ENCODE results near the gene DRG2.

The DRG2 gene

DNA sequence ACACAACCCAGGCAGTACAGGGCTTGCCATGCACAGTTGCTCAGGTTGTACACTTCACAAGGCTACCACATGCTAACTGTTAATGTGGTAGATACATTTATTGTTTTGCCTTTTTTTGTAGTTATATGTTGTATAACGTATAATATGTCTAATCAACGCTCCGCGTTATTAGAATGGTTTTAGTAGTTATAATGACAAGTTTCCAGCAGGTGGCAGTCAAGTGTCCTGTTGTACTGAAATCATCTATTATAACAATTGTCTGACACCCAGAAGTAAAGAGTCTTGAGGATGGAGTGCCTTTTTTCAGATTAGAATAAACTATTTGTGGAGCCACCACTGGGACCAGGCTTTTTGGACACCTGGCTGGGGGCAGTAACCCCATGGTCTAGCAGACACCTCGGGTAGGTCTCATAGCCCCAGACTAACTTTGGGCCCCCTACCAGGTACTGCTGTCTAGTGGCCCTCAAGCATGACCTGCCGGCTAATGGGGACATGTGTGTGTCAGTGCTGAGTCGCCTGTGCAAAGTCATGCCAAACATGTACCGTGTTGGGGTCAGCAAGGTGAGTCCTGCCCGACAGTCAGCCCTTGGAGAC lies 53.6 kb downstream of the DRG2 start:
- in situ Hi-C loops (cut with MboI; ENCODE audit: low sequenced_read_pairs) = no loop called here

DNA sequence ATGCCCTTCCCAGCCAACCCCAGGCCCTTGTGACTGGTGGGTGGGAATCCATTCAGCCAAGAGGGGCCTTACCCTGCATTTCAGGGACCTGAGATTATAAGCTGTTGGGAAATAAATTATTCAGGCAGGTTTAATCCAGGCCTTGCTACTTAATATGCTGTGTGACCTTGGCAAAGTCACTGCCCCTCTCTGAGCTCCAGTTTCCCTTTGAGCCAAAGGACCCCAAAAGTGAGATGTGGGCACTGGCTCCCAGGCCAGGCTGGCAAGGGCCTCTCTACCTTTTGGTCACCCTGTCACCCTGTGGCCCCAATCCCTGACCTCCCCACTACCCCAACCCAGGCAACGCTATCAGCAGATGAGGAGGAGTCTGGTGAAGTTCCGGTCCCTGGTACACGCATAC lies 54.7 kb downstream of the DRG2 start:
- in situ Hi-C loops (cut with MboI; ENCODE audit: low sequenced_read_pairs) = no loop called here

DNA sequence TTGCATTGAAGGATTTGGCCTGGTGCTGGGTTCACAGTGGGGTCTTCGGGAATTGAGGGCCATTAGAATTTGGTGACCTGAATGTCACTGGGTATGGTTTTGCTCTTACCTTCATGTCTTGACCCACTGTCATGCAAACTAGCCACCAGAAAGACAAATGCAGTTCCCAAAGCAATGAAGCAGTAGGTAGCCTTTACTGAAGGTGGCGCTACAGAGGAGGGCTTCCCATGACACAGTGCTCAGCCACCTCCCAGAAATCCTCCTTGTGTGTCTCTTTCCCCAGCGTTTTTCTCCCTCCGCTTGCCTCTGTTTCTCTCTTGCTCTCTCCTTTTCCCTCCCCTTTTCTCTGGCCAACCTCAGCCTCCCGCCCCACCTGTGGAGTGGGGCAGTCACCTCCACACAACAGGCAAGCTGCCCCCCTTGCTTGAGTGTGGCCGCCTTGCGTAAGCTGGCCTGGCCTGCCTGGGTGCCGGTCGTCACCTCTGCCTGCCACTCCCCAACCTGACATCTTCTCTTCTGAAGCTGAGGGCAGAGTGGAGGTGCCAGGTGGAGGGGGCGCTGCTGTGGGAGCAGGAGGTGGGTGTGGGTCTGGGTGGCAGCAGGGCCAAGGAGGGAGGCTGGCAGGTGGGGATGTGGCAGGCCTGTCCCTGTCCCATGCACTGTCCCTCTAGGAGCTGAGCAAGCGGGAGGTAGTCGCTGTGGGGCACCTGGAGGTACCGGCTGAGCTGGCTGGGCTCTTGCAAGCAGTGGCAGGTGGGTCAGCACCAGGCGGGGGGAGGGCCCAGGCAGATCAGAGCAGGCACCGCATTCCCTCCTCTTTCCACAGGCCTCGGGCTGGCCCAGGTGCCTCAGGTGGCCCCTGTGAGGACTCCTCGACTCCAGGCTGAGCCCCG lies 55.5 kb downstream of the DRG2 start:
- in situ Hi-C loops (cut with MboI; ENCODE audit: low sequenced_read_pairs) = no loop called here

DNA sequence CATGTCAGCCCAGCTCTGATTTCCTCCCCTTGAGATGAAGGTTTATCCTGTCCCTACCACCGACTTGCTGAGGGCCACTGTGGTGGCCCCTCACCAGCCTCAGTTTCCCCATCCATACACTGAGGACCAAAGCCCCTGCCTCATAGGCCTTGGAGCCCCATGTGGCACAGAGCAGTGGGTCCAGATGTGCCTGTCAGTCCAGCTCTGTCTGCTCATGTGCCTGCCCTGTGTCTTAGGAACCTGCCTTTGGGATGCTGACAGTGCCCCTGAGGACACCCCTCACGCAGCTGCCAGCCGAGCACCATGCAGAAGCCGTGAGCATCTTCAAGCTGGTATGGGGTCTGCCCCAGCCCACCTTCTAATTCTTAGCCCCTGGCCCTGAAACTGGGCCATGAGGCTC lies 56.5 kb downstream of the DRG2 start:
- in situ Hi-C loops (cut with MboI; ENCODE audit: low sequenced_read_pairs) = no loop called here

DNA sequence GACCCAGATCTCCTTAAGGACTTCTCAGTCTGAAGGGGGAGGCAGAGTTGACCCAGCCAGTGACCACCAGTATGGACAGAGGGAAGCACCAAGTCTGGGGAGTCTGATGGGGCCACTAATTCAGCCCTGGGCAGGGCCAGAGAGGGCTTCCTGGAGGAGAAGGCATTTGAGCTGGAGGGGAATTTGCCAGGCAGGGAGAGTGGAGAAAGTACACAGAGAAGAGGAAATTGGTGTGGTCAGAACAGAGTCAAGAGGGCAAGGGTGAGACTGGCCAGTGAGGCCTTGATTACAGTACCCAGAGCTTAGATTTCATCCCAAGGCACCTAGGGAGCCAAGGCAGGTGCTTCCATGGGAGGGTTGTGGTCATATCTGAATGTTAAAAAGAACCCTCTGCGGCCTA lies 57.1 kb downstream of the DRG2 start:
- in situ Hi-C loops (cut with MboI; ENCODE audit: low sequenced_read_pairs) = no loop called here

DNA sequence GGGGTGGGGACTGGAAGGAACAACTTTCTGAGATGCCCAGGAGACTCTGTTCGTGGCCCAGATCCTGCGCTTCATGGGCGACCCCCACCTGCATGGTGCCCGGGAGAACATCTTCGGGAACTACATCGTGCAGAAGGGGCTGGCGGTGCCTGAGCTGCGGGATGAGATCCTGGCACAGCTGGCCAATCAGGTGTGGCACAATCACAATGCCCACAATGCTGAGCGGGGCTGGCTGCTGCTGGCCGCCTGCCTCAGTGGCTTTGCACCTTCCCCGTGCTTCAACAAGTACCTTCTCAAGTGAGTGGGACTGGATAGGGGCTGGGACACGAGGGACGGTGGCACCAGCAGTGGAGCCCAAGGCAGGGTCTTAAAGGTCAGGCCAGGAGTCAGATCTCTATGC lies 58.1 kb downstream of the DRG2 start:
- in situ Hi-C loops (cut with MboI; ENCODE audit: low sequenced_read_pairs) = no loop called here

DNA sequence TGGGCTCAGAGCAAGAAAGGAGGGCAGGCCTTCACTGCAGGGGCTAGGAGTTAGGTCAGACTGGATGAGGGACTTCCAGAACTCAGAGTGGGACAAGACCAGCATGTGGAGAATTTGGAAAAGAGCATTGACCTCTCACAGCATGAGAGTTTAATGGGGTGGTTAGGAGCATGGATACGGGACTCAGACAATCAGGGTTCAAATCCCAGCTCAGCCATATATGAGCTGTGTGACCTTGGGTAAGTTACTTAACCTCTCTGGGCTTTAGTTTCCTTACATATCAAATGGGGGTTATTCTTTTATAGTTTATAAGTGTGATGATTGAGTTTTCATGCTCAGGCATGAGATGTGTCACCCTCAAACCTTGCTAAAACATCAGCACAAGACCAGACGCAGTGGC lies 58.5 kb downstream of the DRG2 start:
- in situ Hi-C loops (cut with MboI; ENCODE audit: low sequenced_read_pairs) = no loop called here

DNA sequence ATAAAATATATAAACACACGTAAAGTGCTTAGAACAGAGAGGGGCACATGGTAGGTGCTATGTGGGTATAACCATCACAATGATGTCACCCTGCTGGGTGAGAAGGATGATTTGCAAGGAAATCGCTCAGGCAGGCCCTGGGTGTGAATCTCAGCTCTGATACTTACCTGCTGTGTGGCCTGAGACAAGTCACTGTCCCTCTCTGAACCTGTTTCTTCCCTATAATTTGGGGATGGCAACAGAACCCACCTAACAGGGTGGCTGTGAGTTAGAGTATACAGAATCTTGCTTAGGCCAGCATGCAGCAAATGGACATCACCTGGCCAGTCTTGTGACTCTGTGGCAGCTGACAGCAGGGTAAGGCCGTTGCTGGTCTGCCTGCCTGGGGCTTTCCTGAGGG lies 59.2 kb downstream of the DRG2 start:
- in situ Hi-C loops (cut with MboI; ENCODE audit: low sequenced_read_pairs) = no loop called here

DNA sequence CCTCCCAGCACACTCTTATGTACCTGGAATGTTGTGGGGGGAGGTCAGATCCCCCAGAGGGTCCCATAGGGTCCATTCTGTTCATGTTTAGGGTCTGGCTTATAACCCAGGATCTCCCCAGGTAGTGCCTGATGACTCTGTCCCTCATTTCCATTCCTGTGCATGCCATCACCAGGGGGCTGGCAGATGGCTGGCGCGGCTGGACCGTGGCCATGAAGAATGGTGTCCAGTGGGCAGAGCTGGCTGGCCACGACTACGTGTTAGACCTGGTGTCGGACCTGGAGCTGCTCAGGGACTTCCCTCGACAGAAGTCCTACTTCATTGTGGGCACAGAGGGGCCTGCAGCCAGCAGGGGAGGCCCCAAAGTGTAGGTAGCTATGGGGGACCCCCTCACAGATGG lies 60.8 kb downstream of the DRG2 start:
- in situ Hi-C loops (cut with MboI; ENCODE audit: low sequenced_read_pairs) = no loop called here

DNA sequence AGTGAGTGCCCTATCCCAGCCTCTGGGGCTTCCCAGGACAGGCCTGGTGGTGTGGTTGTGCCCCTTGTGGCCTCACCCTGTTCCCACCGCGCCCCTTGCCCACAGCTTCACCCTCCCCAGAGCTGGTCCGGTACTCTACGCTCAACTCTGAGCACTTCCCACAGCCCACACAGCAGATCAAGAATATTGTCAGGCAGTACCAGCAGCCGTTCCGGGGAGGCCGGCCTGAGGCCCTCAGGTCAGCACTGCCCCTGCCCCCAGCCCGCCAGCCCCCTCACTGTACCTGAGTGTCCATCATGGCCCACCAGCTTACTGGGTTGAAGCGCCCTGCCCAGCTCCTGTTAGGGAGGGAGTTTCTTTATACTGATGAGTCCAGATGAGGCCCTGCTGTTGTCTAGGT lies 63.5 kb downstream of the DRG2 start:
- in situ Hi-C loops (cut with MboI; ENCODE audit: low sequenced_read_pairs) = no loop called here

DNA sequence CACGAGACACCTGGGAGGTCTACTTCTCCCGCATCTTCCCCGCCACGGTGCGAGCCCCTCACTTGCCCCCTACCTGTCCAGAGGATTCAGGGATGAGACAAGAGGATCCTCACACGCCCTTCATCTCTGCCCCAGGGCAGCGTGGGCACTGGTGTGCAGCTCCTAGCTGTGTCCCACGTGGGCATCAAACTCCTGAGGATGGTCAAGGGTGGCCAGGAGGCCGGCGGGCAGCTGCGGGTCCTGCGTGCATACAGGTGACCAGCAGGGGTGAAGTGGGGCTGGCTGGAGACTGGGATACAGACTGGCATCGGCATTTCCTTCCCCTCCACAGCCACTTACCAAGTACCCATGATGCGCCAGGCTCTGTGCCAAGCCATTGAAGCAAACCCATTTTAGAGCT lies 67.4 kb downstream of the DRG2 start:
- in situ Hi-C loops (cut with MboI; ENCODE audit: low sequenced_read_pairs) = no loop called here

DNA sequence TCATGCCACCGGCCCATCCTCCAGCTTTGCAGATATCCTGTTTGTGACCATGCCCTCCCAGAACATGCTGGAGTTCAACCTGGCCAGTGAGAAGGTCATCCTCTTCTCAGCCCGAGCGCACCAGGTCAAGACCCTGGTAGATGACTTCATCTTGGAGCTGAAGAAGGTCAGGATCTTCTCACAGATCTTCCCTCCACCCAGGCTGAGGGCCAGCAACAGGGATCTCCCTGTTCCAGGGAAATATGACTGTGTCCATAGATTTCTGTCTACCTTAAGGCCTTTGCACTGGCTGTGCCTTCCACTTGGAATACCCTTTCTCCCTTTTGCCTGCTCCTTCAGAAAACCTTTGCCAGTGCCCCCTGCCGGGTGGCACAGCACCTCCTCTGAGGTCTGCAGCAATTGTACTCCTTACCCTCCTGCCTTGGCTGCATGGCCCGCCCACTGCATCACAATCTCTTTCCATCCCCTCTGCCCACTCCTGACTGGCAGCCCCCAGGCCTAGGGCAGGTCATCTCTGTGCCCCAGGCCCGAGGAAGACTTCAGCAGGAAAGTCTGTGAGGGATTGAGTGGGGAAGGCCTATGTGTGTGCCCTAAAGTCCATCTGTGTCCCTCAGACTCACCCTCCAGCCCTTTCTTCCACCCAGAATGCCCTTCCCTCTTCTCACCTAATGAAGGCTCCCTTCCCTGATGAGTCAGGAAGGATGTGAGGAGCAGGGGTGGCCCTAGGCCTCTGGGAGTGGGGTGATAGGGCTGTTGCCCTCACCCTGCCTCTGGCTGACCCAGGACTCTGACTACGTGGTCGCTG lies 68.6 kb downstream of the DRG2 start:
- in situ Hi-C loops (cut with MboI; ENCODE audit: low sequenced_read_pairs) = no loop called here

DNA sequence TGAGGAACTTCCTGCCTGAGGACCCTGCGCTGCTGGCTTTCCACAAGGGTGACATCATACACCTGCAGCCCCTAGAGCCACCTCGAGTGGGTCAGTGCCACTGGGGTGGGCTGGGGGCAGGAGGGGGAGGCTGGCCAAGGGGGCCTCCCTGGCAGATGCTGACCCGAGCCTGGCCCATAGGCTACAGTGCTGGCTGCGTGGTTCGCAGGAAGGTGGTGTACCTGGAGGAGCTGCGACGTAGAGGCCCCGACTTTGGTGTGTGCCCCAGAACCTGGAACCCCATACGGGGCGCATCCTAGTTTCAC lies 69.2 kb downstream of the DRG2 start:
- in situ Hi-C loops (cut with MboI; ENCODE audit: low sequenced_read_pairs) = no loop called here

All from hTERT RPE-1 (cell line).